Measurements from ENCODE around the gene CRACDL. TPM values are rescaled to one million over a fixed set of nuclear protein-coding genes. Genes with fewer than 3 reads are reported as not detected.
A peak's percentile ranks its signal among the peaks of the same experiment; 100 is the strongest.

Gene CRACDL
- total and polyA plus RNA-seq, 2 of the 13 experiments (the other 11 are each of a cell fraction or from before 2014, with no cell fraction given) = 0.15 to 0.26 TPM

DNA sequence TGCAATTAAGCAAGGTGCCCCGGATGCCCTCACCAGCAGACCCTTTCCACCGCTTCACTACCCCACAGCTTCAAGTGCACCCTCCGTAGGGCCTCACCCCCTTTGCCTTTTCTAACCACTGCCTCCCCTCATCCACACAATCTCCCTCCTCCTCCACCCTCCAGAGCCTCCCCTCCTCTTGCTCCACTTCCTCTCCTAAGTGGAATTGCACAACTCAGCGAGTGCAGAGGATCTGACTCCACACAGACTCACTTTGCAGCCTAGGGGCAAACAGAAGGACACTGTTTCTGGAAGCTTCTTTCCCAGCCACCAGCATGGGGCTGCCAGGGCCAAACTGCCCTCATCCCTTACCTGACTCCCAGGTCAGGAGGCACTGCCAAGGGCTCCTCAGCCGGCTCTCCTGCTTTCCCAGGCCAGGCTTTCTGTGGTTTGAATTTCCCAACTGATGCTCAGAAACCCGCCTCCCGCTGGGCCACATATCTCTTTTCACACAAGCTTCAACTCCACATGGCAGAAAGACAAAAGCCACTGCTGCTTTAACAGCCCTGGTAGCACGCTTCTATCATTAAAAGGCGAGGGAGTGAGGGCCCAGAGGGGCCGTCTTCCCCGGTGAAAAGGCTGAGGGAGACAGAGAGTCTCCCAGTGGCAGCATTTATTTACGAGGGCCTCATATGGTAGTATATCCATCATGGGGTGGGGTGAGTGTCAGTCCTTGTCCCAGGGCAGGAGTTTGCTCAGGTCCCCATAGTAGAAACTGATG, 130.4 kb downstream of the CRACDL start (continued):
- TF ChIP-seq, protein P1, sequence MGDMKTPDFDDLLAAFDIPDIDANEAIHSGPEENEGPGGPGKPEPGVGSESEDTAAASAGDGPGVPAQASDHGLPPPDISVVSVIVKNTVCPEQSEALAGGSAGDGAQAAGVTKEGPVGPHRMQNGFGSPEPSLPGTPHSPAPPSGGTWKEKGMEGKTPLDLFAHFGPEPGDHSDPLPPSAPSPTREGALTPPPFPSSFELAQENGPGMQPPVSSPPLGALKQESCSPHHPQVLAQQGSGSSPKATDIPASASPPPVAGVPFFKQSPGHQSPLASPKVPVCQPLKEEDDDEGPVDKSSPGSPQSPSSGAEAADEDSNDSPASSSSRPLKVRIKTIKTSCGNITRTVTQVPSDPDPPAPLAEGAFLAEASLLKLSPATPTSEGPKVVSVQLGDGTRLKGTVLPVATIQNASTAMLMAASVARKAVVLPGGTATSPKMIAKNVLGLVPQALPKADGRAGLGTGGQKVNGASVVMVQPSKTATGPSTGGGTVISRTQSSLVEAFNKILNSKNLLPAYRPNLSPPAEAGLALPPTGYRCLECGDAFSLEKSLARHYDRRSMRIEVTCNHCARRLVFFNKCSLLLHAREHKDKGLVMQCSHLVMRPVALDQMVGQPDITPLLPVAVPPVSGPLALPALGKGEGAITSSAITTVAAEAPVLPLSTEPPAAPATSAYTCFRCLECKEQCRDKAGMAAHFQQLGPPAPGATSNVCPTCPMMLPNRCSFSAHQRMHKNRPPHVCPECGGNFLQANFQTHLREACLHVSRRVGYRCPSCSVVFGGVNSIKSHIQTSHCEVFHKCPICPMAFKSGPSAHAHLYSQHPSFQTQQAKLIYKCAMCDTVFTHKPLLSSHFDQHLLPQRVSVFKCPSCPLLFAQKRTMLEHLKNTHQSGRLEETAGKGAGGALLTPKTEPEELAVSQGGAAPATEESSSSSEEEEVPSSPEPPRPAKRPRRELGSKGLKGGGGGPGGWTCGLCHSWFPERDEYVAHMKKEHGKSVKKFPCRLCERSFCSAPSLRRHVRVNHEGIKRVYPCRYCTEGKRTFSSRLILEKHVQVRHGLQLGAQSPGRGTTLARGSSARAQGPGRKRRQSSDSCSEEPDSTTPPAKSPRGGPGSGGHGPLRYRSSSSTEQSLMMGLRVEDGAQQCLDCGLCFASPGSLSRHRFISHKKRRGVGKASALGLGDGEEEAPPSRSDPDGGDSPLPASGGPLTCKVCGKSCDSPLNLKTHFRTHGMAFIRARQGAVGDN (CRISPR knock-in tag; IDR thresholded peaks at IDR 0.05) = peak; percentile 98
- TF ChIP-seq BRCA1 (CRISPR knock-in tag; IDR thresholded peaks at IDR 0.05) (no peak), ZSCAN31 (CRISPR knock-in tag; IDR thresholded peaks at IDR 0.05; ENCODE audit: low read depth) (0 out of 2 replicates have a peak, but pooled peaks have one; percentile 17), ZNF44 (CRISPR knock-in tag; IDR thresholded peaks at IDR 0.05) (no peak), ZNF674 (CRISPR knock-in tag; IDR thresholded peaks at IDR 0.05; ENCODE audit: low read depth) (0 out of 2 replicates have a peak, but pooled peaks have one; percentile 62), ZNF746 (CRISPR knock-in tag; IDR thresholded peaks at IDR 0.05) (peak; percentile 90), ZMAT3 (CRISPR knock-in tag; conservative IDR thresholded peaks at IDR 0.05) (no peak), ZBTB7B (CRISPR knock-in tag; IDR thresholded peaks at IDR 0.05) (0 out of 2 replicates have a peak, but pooled peaks have one; percentile 22), ZNF547 (CRISPR knock-in tag; IDR thresholded peaks at IDR 0.05) (no peak), ZNF607 (CRISPR knock-in tag; IDR thresholded peaks at IDR 0.05; ENCODE audit: borderline replicate concordance) (peak; percentile 62; the same call in 1 of the 2 replicates)
- TF ChIP-seq, protein P2, sequence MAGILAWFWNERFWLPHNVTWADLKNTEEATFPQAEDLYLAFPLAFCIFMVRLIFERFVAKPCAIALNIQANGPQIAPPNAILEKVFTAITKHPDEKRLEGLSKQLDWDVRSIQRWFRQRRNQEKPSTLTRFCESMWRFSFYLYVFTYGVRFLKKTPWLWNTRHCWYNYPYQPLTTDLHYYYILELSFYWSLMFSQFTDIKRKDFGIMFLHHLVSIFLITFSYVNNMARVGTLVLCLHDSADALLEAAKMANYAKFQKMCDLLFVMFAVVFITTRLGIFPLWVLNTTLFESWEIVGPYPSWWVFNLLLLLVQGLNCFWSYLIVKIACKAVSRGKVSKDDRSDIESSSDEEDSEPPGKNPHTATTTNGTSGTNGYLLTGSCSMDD (CRISPR knock-in tag; IDR thresholded peaks at IDR 0.05) = no peak
- TF ChIP-seq, protein P3, sequence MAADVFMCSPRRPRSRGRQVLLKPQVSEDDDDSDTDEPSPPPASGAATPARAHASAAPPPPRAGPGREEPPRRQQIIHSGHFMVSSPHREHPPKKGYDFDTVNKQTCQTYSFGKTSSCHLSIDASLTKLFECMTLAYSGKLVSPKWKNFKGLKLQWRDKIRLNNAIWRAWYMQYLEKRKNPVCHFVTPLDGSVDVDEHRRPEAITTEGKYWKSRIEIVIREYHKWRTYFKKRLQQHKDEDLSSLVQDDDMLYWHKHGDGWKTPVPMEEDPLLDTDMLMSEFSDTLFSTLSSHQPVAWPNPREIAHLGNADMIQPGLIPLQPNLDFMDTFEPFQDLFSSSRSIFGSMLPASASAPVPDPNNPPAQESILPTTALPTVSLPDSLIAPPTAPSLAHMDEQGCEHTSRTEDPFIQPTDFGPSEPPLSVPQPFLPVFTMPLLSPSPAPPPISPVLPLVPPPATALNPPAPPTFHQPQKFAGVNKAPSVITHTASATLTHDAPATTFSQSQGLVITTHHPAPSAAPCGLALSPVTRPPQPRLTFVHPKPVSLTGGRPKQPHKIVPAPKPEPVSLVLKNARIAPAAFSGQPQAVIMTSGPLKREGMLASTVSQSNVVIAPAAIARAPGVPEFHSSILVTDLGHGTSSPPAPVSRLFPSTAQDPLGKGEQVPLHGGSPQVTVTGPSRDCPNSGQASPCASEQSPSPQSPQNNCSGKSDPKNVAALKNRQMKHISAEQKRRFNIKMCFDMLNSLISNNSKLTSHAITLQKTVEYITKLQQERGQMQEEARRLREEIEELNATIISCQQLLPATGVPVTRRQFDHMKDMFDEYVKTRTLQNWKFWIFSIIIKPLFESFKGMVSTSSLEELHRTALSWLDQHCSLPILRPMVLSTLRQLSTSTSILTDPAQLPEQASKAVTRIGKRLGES (CRISPR knock-in tag; IDR thresholded peaks at IDR 0.05; ENCODE audit: borderline replicate concordance) = no peak
- TF ChIP-seq, protein P4, sequence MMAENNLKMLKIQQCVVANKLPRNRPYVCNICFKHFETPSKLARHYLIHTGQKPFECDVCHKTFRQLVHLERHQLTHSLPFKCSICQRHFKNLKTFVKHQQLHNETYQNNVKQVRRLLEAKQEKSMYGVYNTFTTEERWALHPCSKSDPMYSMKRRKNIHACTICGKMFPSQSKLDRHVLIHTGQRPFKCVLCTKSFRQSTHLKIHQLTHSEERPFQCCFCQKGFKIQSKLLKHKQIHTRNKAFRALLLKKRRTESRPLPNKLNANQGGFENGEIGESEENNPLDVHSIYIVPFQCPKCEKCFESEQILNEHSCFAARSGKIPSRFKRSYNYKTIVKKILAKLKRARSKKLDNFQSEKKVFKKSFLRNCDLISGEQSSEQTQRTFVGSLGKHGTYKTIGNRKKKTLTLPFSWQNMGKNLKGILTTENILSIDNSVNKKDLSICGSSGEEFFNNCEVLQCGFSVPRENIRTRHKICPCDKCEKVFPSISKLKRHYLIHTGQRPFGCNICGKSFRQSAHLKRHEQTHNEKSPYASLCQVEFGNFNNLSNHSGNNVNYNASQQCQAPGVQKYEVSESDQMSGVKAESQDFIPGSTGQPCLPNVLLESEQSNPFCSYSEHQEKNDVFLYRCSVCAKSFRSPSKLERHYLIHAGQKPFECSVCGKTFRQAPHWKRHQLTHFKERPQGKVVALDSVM (CRISPR knock-in tag; IDR thresholded peaks at IDR 0.05) = peak; percentile 86
- TF ChIP-seq, protein P5, sequence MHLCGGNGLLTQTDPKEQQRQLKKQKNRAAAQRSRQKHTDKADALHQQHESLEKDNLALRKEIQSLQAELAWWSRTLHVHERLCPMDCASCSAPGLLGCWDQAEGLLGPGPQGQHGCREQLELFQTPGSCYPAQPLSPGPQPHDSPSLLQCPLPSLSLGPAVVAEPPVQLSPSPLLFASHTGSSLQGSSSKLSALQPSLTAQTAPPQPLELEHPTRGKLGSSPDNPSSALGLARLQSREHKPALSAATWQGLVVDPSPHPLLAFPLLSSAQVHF (CRISPR knock-in tag; IDR thresholded peaks at IDR 0.05) = no peak
